DMS79 treated with DMSO at 0.1 percent for 48 hours (cell line): ENCODE measurements around the gene TBC1D22B.
"Not testable (repeated sequence)": the region's sequence is repeated elsewhere in the genome, so short reads cannot be mapped to it uniquely, and the experiment has no call there.

ENCODE experiments used
- DNase-seq: peaks from one replicate; lab custom pipeline; 2025; lab: John Stamatoyannopoulos, UW

The TBC1D22B gene

GRCh38 chr6:37303891-37304503 is 46.4 kb downstream of the TBC1D22B start:
- DNase-seq, result peak; percentile 4

GRCh38 chr6:37304766-37305165 is 47.2 kb downstream of the TBC1D22B start:
- no peak for DNase-seq

GRCh38 chr6:37305841-37306425 is 48.4 kb downstream of the TBC1D22B start:
- peak; percentile 6 for DNase-seq

- DNase-seq, result peak; percentile 41
Observed at GRCh38 chr6:37306624-37307222, 49.2 kb downstream of the TBC1D22B start.

- not testable (repeated sequence) for DNase-seq
Observed at GRCh38 chr6:37307484-37307883, 49.9 kb downstream of the TBC1D22B start.

- DNase-seq, result peak; percentile 99
Observed at GRCh38 chr6:37308069-37308815, 50.7 kb downstream of the TBC1D22B start.

- no peak for DNase-seq
Observed at GRCh38 chr6:37309046-37309445, 51.5 kb downstream of the TBC1D22B start.

- DNase-seq, result no peak
Observed at GRCh38 chr6:37309692-37310091, 52.1 kb downstream of the TBC1D22B start.

GRCh38 chr6:37310966-37311365 is 53.4 kb downstream of the TBC1D22B start:
- no peak for DNase-seq

- no peak for DNase-seq
Observed at GRCh38 chr6:37311741-37312473, 54.3 kb downstream of the TBC1D22B start.

- no peak for DNase-seq
Observed at GRCh38 chr6:37313723-37314486, 56.3 kb downstream of the TBC1D22B start.

GRCh38 chr6:37314487-37315156 is 57.0 kb downstream of the TBC1D22B start:
- DNase-seq, result no peak

GRCh38 chr6:37315157-37315515 is 57.6 kb downstream of the TBC1D22B start:
- no peak for DNase-seq

- DNase-seq, result no peak
Observed at GRCh38 chr6:37316071-37316470, 58.5 kb downstream of the TBC1D22B start.

- DNase-seq, result no peak
Observed at GRCh38 chr6:37317312-37318038, 59.9 kb downstream of the TBC1D22B start.

- DNase-seq, result no peak
Observed at GRCh38 chr6:37319156-37319555, 61.6 kb downstream of the TBC1D22B start.

- DNase-seq, result no peak
Observed at GRCh38 chr6:37319856-37320480, 62.4 kb downstream of the TBC1D22B start.

GRCh38 chr6:37320646-37321045 is 63.1 kb downstream of the TBC1D22B start:
- peak; percentile 80 for DNase-seq

- DNase-seq, result no peak
Observed at GRCh38 chr6:37321101-37321500, 63.5 kb downstream of the TBC1D22B start.
